K562 (cell line): ENCODE measurements around the gene RINT1. TPM values are rescaled to one million over a fixed set of nuclear protein-coding genes. Genes with fewer than 3 reads are reported as not detected.

Experiments
- BACH1 ChIP-seq: fragments of 200-800 bp; sonication (Bioruptor generic); IDR thresholded peaks from 2 replicates; pipeline ENCODE4 v1.6.1; 2016; ENCODE audit warnings: missing genetic modification characterization, missing compliant biosample characterization
- EP400 ChIP-seq: fragments of 450-650 bp; IDR thresholded peaks from 2 replicates; pipeline ENCODE4 v1.6.1; 2017; ENCODE audit warnings: antibody characterized with exemption, mild to moderate bottlenecking, moderate library complexity
- ETS2 ChIP-seq: IDR thresholded peaks from 2 replicates; pipeline ENCODE4 v1.6.1; 2016; ENCODE audit warnings: borderline replicate concordance, missing genetic modification characterization, mild to moderate bottlenecking, moderate library complexity, missing compliant biosample characterization; ENCODE audit not compliant: poor library complexity, severe bottlenecking
- GATA2 ChIP-seq: sonication (generic); formaldehyde crosslinking; IDR thresholded peaks from 2 replicates; pipeline ENCODE4 v1.4.0; 2020; ENCODE audit warnings: mild to moderate bottlenecking, missing genetic modification reagents
- MAX ChIP-seq: sonication (generic); formaldehyde crosslinking; IDR thresholded peaks from 2 replicates; pipeline ENCODE4 v1.9.0; 2022; ENCODE audit warnings: mild to moderate bottlenecking, missing genetic modification reagents
- MCM5 ChIP-seq: fragments of 450-650 bp; IDR thresholded peaks from 2 replicates; pipeline ENCODE4 v1.6.1; 2016; ENCODE audit warnings: low read depth
- MYBL2 ChIP-seq, 2 experiments: fragments of 450-650 bp in 1 of 2; sonication (generic) in 1 of 2; formaldehyde crosslinking in 1 of 2; IDR thresholded peaks; 2 replicates each; pipeline versions ENCODE4 v1.6.1 to v1.8.1; 2017 to 2022; ENCODE audit warnings: borderline replicate concordance in 1 of 2, inconsistent platforms in 1 of 2, low read depth in 1 of 2, mild to moderate bottlenecking in 1 of 2, missing genetic modification reagents in 1 of 2, moderate library complexity in 1 of 2
- MYC ChIP-seq, 2 experiments: fragments of 250-450 bp in 1 of 2; sonication (Bioruptor Pico) in 1 of 2; IDR thresholded peaks; 2 replicates each; pipeline versions ENCODE4 v1.5.1 to v1.6.1; 2012 to 2021; ENCODE audit warnings: low read depth in 2 of 2, borderline replicate concordance in 1 of 2, improper control_type of control experiment in 1 of 2, low read length in 1 of 2, mild to moderate bottlenecking in 1 of 2, moderate library complexity in 1 of 2
- NR4A1 ChIP-seq, 2 experiments: fragments of 250-450 bp in 1 of 2; fragments of 450-650 bp in 1 of 2; sonication (Bioruptor Pico) in 1 of 2; IDR thresholded peaks; 2 replicates each; pipeline versions ENCODE4 v1.4.0 to v1.6.1; 2016 to 2020; ENCODE audit warnings: mild to moderate bottlenecking in 2 of 2, missing compliant biosample characterization in 1 of 2, missing genetic modification characterization in 1 of 2, moderate library complexity in 1 of 2
- PHF20 ChIP-seq: fragments of 450-650 bp; IDR thresholded peaks from 2 replicates; pipeline ENCODE4 v1.6.1; 2018; ENCODE audit not compliant: partially characterized antibody
- THAP7 ChIP-seq: fragments of 250-450 bp; sonication (Bioruptor Pico); IDR thresholded peaks from 2 replicates; pipeline ENCODE4 v1.5.0; 2021
- ZNF12 ChIP-seq: sonication (generic); formaldehyde crosslinking; IDR thresholded peaks from 2 replicates; pipeline ENCODE4 v1.4.0; 2020; ENCODE audit warnings: mild to moderate bottlenecking, missing genetic modification reagents
- ZNF263 ChIP-seq: sonication (generic); formaldehyde crosslinking; IDR thresholded peaks from 2 replicates; pipeline ENCODE4 v1.8.0; 2022; ENCODE audit warnings: mild to moderate bottlenecking, missing genetic modification reagents, borderline replicate concordance
- ZNF592 ChIP-seq: fragments of 450-650 bp; IDR thresholded peaks from 2 replicates; pipeline ENCODE4 v1.6.1; 2017; ENCODE audit warnings: antibody characterized with exemption, mild to moderate bottlenecking
- polyA plus RNA-seq, 8 experiments: library from polyadenylated mRNA; depleted of rRNA in 4 of 8; stranded (reverse) in 5 of 8; unstranded in 3 of 8; fragments of >200 nt; fragmentation: Nextera tagmentation in 2 of 8; fragmentation: Illumina TruSeq in 1 of 8; extraction: Ambion mirVana in 2 of 8; extraction: Trizol in 1 of 8; gene quantifications; 2 replicates each; pipeline versions ENCODE4 v1.2.1 to v1.2.3, GENCODE V29; 2011 to 2014; ENCODE audit warnings: inconsistent platforms in 1 of 8, missing spikeins in 1 of 8
- total RNA-seq, 7 experiments: library from RNA; depleted of rRNA in 6 of 7; stranded (reverse); fragments of >200 nt in 6 of 7; fragmentation: Illumina TruSeq in 2 of 7; extraction: Trizol in 2 of 7; gene quantifications; 2 replicates each; pipeline versions ENCODE4 v1.2.1 to v1.2.3, GENCODE V29; 2011 to 2021; ENCODE audit warnings: low replicate concordance in 1 of 7
- TF ChIP-seq, protein P1 (sequence below): sonication (generic); formaldehyde crosslinking; IDR thresholded peaks from 2 replicates; pipeline ENCODE4 v1.8.0; 2022; ENCODE audit warnings: mild to moderate bottlenecking, missing genetic modification reagents

The RINT1 gene
- total and polyA plus RNA-seq, 9 of the 15 experiments (the other 6 are each of a cell fraction or from before 2014, with no cell fraction given): 21.3 to 74.3 (median 27.4) TPM

- TF ChIP-seq ZNF592 (peak; percentile 50; the same call in 1 of the 2 replicates), ETS2 (tag) (no peak), EP400 (peak; percentile 49), BACH1 (tag) (no peak), MAX (CRISPR knock-in tag) (no peak), THAP7 (CRISPR knock-in tag) (no peak), MYBL2 (IDR thresholded peaks at IDR 0.05; ENCODE audit: low read depth) (no peak), MYBL2 (CRISPR knock-in tag; IDR thresholded peaks at IDR 0.05; ENCODE audit: borderline replicate concordance) (no peak), MCM5 (no peak), GATA2 (peak; percentile 48; the same call in 1 of the 2 replicates), PHF20 (no peak), ZNF263 (CRISPR knock-in tag) (peak; percentile 82; the same call in 1 of the 2 replicates), ZNF12 (CRISPR knock-in tag) (no peak), MYC (IDR thresholded peaks at IDR 0.05; ENCODE audit: low read depth, low read length) (0 out of 2 replicates have a peak, but pooled peaks have one; percentile 27), MYC (CRISPR knock-in tag; IDR thresholded peaks at IDR 0.05; ENCODE audit: borderline replicate concordance, low read depth) (no peak), NR4A1 (CRISPR knock-in tag; IDR thresholded peaks at IDR 0.05) (no peak), NR4A1 (tag; IDR thresholded peaks at IDR 0.05) (no peak)
- TF ChIP-seq, protein P1, sequence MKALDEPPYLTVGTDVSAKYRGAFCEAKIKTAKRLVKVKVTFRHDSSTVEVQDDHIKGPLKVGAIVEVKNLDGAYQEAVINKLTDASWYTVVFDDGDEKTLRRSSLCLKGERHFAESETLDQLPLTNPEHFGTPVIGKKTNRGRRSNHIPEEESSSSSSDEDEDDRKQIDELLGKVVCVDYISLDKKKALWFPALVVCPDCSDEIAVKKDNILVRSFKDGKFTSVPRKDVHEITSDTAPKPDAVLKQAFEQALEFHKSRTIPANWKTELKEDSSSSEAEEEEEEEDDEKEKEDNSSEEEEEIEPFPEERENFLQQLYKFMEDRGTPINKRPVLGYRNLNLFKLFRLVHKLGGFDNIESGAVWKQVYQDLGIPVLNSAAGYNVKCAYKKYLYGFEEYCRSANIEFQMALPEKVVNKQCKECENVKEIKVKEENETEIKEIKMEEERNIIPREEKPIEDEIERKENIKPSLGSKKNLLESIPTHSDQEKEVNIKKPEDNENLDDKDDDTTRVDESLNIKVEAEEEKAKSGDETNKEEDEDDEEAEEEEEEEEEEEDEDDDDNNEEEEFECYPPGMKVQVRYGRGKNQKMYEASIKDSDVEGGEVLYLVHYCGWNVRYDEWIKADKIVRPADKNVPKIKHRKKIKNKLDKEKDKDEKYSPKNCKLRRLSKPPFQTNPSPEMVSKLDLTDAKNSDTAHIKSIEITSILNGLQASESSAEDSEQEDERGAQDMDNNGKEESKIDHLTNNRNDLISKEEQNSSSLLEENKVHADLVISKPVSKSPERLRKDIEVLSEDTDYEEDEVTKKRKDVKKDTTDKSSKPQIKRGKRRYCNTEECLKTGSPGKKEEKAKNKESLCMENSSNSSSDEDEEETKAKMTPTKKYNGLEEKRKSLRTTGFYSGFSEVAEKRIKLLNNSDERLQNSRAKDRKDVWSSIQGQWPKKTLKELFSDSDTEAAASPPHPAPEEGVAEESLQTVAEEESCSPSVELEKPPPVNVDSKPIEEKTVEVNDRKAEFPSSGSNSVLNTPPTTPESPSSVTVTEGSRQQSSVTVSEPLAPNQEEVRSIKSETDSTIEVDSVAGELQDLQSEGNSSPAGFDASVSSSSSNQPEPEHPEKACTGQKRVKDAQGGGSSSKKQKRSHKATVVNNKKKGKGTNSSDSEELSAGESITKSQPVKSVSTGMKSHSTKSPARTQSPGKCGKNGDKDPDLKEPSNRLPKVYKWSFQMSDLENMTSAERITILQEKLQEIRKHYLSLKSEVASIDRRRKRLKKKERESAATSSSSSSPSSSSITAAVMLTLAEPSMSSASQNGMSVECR (CRISPR knock-in tag): no peak
Measured at GRCh38 chr7:105585850-105586500, 54.0 kb downstream of the RINT1 start (continued).
